Stimulated activated effector memory CD8-positive, alpha-beta T cell treated with anti-CD3 and anti-CD28 coated beads, Interleukin-12 subunit alpha, Interleukin-12 subunit beta, amount 100 ng/mL, for 72 hours (primary cell): ENCODE data around the gene RTN1.

Experiments used
- ATAC-seq: fragments of 150-1000 bp; cut with Tn5 transposase; 2 replicates; pipeline ENCODE4 v1.10.0; 2021
- DNase-seq, 2 donors: peaks; one replicate each; pipeline ENCODE4 v3.0.0; 2021 to 2022; ENCODE audit warnings: low spot score in 2 of 2
- H3K27ac Mint-ChIP-seq: one replicate; pipeline ENCODE4 v1.8.0; 2022; ENCODE audit warnings: mild to moderate bottlenecking, mixed read lengths
- H3K36me3 Mint-ChIP-seq: one replicate; pipeline ENCODE4 v1.8.0; 2022; ENCODE audit warnings: mild to moderate bottlenecking, mixed read lengths
- H3K4me1 Mint-ChIP-seq: one replicate; pipeline ENCODE4 v1.8.0; 2022; ENCODE audit warnings: mixed read lengths
- H3K4me3 Mint-ChIP-seq: one replicate; pipeline ENCODE4 v1.8.0; 2022; ENCODE audit warnings: mild to moderate bottlenecking, mixed read lengths
- H3K9me3 Mint-ChIP-seq: one replicate; pipeline ENCODE4 v1.8.0; 2022; ENCODE audit warnings: mixed read lengths

Gene RTN1

GRCh38 chr14:59711080-59711479 lies 159.5 kb downstream of the RTN1 start:
- no peak overlapping the region for H3K4me3 Mint-ChIP-seq
- no peak overlapping the region for H3K27ac Mint-ChIP-seq
- ATAC-seq, result no peak
- H3K9me3 Mint-ChIP-seq, result no peaks in the 10 kb centered on the region
- no peaks in the 10 kb centered on the region for H3K4me1 Mint-ChIP-seq
- no peaks in the 10 kb centered on the region for H3K36me3 Mint-ChIP-seq
- no peak for DNase-seq

GRCh38 chr14:59707778-59708561 lies 162.6 kb downstream of the RTN1 start:
- DNase-seq, result no peak
- Mint-ChIP-seq H3K4me1 (no peaks in the 10 kb centered on the region), H3K9me3 (no peaks in the 10 kb centered on the region), H3K36me3 (no peaks in the 10 kb centered on the region), H3K27ac (no peak overlapping the region), H3K4me3 (no peak overlapping the region)
- ATAC-seq, result no peak

- DNase-seq (no peak), ATAC-seq (no peak)
- no peaks in the 10 kb centered on the region for H3K4me1 Mint-ChIP-seq
- H3K36me3 Mint-ChIP-seq, result no peaks in the 10 kb centered on the region
- H3K4me3 Mint-ChIP-seq, result no peak overlapping the region
- peaks cover 3% of the 10 kb centered on the region for H3K9me3 Mint-ChIP-seq
- no peak overlapping the region for H3K27ac Mint-ChIP-seq
Measured at GRCh38 chr14:59705866-59706265, 164.7 kb downstream of the RTN1 start.

- DNase-seq (no peak), ATAC-seq (no peak)
- H3K4me3 Mint-ChIP-seq, result no peak overlapping the region
- peaks cover 3% of the 10 kb centered on the region for H3K9me3 Mint-ChIP-seq
- H3K27ac Mint-ChIP-seq, result no peak overlapping the region
- H3K4me1 Mint-ChIP-seq, result no peaks in the 10 kb centered on the region
- H3K36me3 Mint-ChIP-seq, result no peaks in the 10 kb centered on the region
Measured at GRCh38 chr14:59705245-59705644, 165.3 kb downstream of the RTN1 start.

- peaks cover 3% of the 10 kb centered on the region for H3K9me3 Mint-ChIP-seq
- ATAC-seq, result no peak
Measured at GRCh38 chr14:59704054-59704645, 166.4 kb downstream of the RTN1 start.

GRCh38 chr14:59699442-59699841 lies 171.1 kb downstream of the RTN1 start:
- no peaks in the 10 kb centered on the region for H3K4me1 Mint-ChIP-seq
- H3K27ac Mint-ChIP-seq, result no peak overlapping the region
- DNase-seq (no peak), ATAC-seq (no peak)
- H3K9me3 Mint-ChIP-seq, result peaks cover 3% of the 10 kb centered on the region
- no peak overlapping the region for H3K4me3 Mint-ChIP-seq
- no peaks in the 10 kb centered on the region for H3K36me3 Mint-ChIP-seq

More at GRCh38 chr14:59704054-59704645, 166.4 kb downstream of the RTN1 start:
- Mint-ChIP-seq H3K36me3 (no peaks in the 10 kb centered on the region), H3K4me3 (no peak overlapping the region), H3K27ac (no peak overlapping the region), H3K4me1 (no peaks in the 10 kb centered on the region)
- no peak for DNase-seq

GRCh38 chr14:59698793-59699192 lies 171.8 kb downstream of the RTN1 start:
- Mint-ChIP-seq H3K9me3 (peaks cover 3% of the 10 kb centered on the region), H3K27ac (no peak overlapping the region), H3K4me1 (no peaks in the 10 kb centered on the region), H3K4me3 (no peak overlapping the region), H3K36me3 (no peaks in the 10 kb centered on the region)
- ATAC-seq, result no peak
- DNase-seq, result no peak

- Mint-ChIP-seq H3K4me3 (no peak overlapping the region), H3K4me1 (no peaks in the 10 kb centered on the region), H3K9me3 (no peaks in the 10 kb centered on the region), H3K36me3 (no peaks in the 10 kb centered on the region), H3K27ac (no peak overlapping the region)
- DNase-seq (no peak), ATAC-seq (no peak)
Measured at GRCh38 chr14:59695198-59695597, 175.4 kb downstream of the RTN1 start.

GRCh38 chr14:59691266-59691665 lies 179.3 kb downstream of the RTN1 start:
- no peak for DNase-seq
- H3K36me3 Mint-ChIP-seq, result no peaks in the 10 kb centered on the region
- ATAC-seq, result no peak
- no peaks in the 10 kb centered on the region for H3K9me3 Mint-ChIP-seq
- no peak overlapping the region for H3K27ac Mint-ChIP-seq
- no peak overlapping the region for H3K4me3 Mint-ChIP-seq
- no peaks in the 10 kb centered on the region for H3K4me1 Mint-ChIP-seq

- no peak for DNase-seq
- H3K4me3 Mint-ChIP-seq, result no peak overlapping the region
- ATAC-seq, result no peak
- no peak overlapping the region for H3K27ac Mint-ChIP-seq
- no peaks in the 10 kb centered on the region for H3K36me3 Mint-ChIP-seq
- no peaks in the 10 kb centered on the region for H3K4me1 Mint-ChIP-seq
- no peaks in the 10 kb centered on the region for H3K9me3 Mint-ChIP-seq
Measured at GRCh38 chr14:59690426-59690825, 180.2 kb downstream of the RTN1 start.

- Mint-ChIP-seq H3K27ac (no peak overlapping the region), H3K4me3 (no peak overlapping the region), H3K36me3 (no peaks in the 10 kb centered on the region), H3K9me3 (no peaks in the 10 kb centered on the region), H3K4me1 (no peaks in the 10 kb centered on the region)
- ATAC-seq (peak; percentile 63), DNase-seq (peak in 1 of 2 donors; percentile 2)
Measured at GRCh38 chr14:59688224-59689170, 182.1 kb downstream of the RTN1 start.

GRCh38 chr14:59687663-59688062 lies 182.9 kb downstream of the RTN1 start:
- H3K4me3 Mint-ChIP-seq, result no peak overlapping the region
- no peaks in the 10 kb centered on the region for H3K36me3 Mint-ChIP-seq
- no peak for ATAC-seq
- no peaks in the 10 kb centered on the region for H3K9me3 Mint-ChIP-seq
- no peaks in the 10 kb centered on the region for H3K4me1 Mint-ChIP-seq
- H3K27ac Mint-ChIP-seq, result no peak overlapping the region
- no peak for DNase-seq

GRCh38 chr14:59679872-59680271 lies 190.7 kb downstream of the RTN1 start:
- no peak for ATAC-seq
- Mint-ChIP-seq H3K27ac (no peak overlapping the region), H3K4me3 (no peak overlapping the region), H3K4me1 (no peaks in the 10 kb centered on the region), H3K9me3 (peaks cover 6% of the 10 kb centered on the region), H3K36me3 (no peaks in the 10 kb centered on the region)
- DNase-seq, result no peak

GRCh38 chr14:59678352-59678751 lies 192.2 kb downstream of the RTN1 start:
- DNase-seq (no peak), ATAC-seq (no peak)
- no peak overlapping the region for H3K27ac Mint-ChIP-seq
- H3K4me3 Mint-ChIP-seq, result no peak overlapping the region
- H3K9me3 Mint-ChIP-seq, result peaks cover 6% of the 10 kb centered on the region
- H3K36me3 Mint-ChIP-seq, result no peaks in the 10 kb centered on the region
- no peaks in the 10 kb centered on the region for H3K4me1 Mint-ChIP-seq

GRCh38 chr14:59677771-59678231 lies 192.8 kb downstream of the RTN1 start:
- H3K9me3 Mint-ChIP-seq, result peaks cover 6% of the 10 kb centered on the region
- H3K4me1 Mint-ChIP-seq, result no peaks in the 10 kb centered on the region
- ATAC-seq, result no peak
- H3K36me3 Mint-ChIP-seq, result no peaks in the 10 kb centered on the region
- no peak overlapping the region for H3K4me3 Mint-ChIP-seq
- no peak overlapping the region for H3K27ac Mint-ChIP-seq
- DNase-seq, result no peak
